Parathyroid adenoma (tissue), 2 donors: Measurements from ENCODE around the gene LEF1.

Source experiments
- H2AFZ ChIP-seq: fragments of 300-600 bp; sonication (generic); one replicate; pipeline ENCODE4 v1.7.0; 2017; ENCODE audit warnings: antibody characterized with exemption, mild to moderate bottlenecking
- H3K27ac ChIP-seq: fragments of 300-600 bp; sonication (generic); one replicate; pipeline ENCODE4 v1.7.0; 2017
- H3K27me3 ChIP-seq: fragments of 300-600 bp; sonication (generic); one replicate; pipeline ENCODE4 v1.7.0; 2017; ENCODE audit warnings: low read length; ENCODE audit not compliant: control insufficient read depth, insufficient read depth
- H3K36me3 ChIP-seq: fragments of 300-600 bp; sonication (generic); one replicate; pipeline ENCODE4 v1.7.0; 2017; ENCODE audit warnings: low read length; ENCODE audit not compliant: control insufficient read depth, insufficient read depth
- H3K4me1 ChIP-seq: fragments of 300-600 bp; sonication (generic); one replicate; pipeline ENCODE4 v1.7.0; 2017; ENCODE audit warnings: control low read depth
- H3K4me2 ChIP-seq: fragments of 300-600 bp; sonication (generic); one replicate; pipeline ENCODE4 v1.7.0; 2017; ENCODE audit warnings: low read length
- H3K4me3 ChIP-seq: fragments of 300-600 bp; sonication (generic); one replicate; pipeline ENCODE4 v1.7.0; 2017; ENCODE audit warnings: low read depth, low read length
- H3K79me2 ChIP-seq: fragments of 300-600 bp; sonication (generic); one replicate; pipeline ENCODE4 v1.7.0; 2017; ENCODE audit warnings: control low read depth
- H3K9ac ChIP-seq: fragments of 300-600 bp; sonication (generic); one replicate; pipeline ENCODE4 v1.7.0; 2017; ENCODE audit warnings: mild to moderate bottlenecking
- H3K9me3 ChIP-seq: fragments of 300-600 bp; sonication (generic); one replicate; pipeline ENCODE4 v1.7.0; 2017; ENCODE audit warnings: low read length; ENCODE audit not compliant: control insufficient read depth
- CTCF ChIP-seq: fragments of 300-600 bp; sonication (generic); IDR thresholded peaks from one replicate; pipeline ENCODE4 v1.7.0; 2017; ENCODE audit warnings: antibody characterized with exemption, mild to moderate bottlenecking
- donor health status: primary hyperparathyroidism.

Gene LEF1

GRCh38 chr4:108080747-108081146 lies 88.0 kb downstream of the LEF1 start:
- no peak overlapping the region for H3K4me3 ChIP-seq
- H3K9ac ChIP-seq: no peak overlapping the region
- no peaks in the 10 kb centered on the region for H3K9me3 ChIP-seq
- no peak overlapping the region for H3K4me2 ChIP-seq
- H3K27ac ChIP-seq: no peak overlapping the region
- H3K27me3 ChIP-seq: no peaks in the 10 kb centered on the region
- no peaks in the 10 kb centered on the region for H3K79me2 ChIP-seq
- H3K36me3 ChIP-seq: no peaks in the 10 kb centered on the region
- no peaks in the 10 kb centered on the region for H3K4me1 ChIP-seq
- TF ChIP-seq CTCF: no peak
- H2AFZ ChIP-seq: no peak overlapping the region

DNA sequence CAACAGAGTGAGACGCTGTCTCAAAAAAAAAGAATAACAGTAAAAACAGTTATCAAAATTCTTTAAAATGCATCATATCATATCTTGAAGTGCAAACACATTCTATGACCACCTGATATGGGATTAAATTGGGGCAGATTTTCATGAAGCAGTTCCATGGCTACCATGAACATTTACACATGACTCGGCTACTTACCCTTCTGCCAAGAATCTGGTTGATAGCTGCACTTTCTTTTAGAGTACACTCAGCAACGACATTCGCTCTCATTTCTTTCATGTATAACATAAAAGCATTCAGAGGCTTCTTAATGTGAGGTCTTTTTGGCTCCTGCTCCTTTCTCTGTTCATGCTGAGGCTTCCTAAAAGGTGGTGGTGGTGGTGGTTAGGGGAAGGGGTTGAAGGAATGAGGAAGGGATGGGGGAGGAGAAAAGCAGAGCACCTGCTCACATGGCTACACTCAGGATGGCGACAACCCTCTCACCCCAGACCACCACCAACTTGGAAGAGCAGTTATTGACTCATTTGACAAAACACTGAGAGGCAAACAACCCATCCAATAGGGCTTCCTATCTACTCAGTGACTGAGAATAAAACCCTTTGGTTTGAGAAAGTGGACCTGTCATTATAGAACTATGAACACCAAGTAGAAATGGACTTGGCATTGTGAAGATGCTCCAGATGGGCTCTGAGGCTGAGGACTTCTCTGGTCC lies 90.6 kb downstream of the LEF1 start:
- Histone ChIP-seq H3K4me3 (no peak overlapping the region), H3K36me3 (no peaks in the 10 kb centered on the region), H2AFZ (no peak overlapping the region), H3K9me3 (no peaks in the 10 kb centered on the region), H3K4me2 (no peak overlapping the region), H3K27ac (no peak overlapping the region), H3K27me3 (no peaks in the 10 kb centered on the region), H3K9ac (no peak overlapping the region), H3K4me1 (no peaks in the 10 kb centered on the region), H3K79me2 (no peaks in the 10 kb centered on the region)
- no peak for TF ChIP-seq CTCF

- no peak overlapping the region for H3K4me2 ChIP-seq
- no peak overlapping the region for H3K27ac ChIP-seq
- no peak overlapping the region for H2AFZ ChIP-seq
- no peaks in the 10 kb centered on the region for H3K27me3 ChIP-seq
- H3K79me2 ChIP-seq: no peaks in the 10 kb centered on the region
- no peak overlapping the region for H3K9ac ChIP-seq
- H3K36me3 ChIP-seq: no peaks in the 10 kb centered on the region
- TF ChIP-seq CTCF: no peak
- H3K4me1 ChIP-seq: no peaks in the 10 kb centered on the region
- H3K9me3 ChIP-seq: no peaks in the 10 kb centered on the region
- H3K4me3 ChIP-seq: no peak overlapping the region
Observed at GRCh38 chr4:108072300-108072699, 96.4 kb downstream of the LEF1 start.

- Histone ChIP-seq H3K27me3 (no peaks in the 10 kb centered on the region), H3K4me1 (no peaks in the 10 kb centered on the region), H3K9me3 (no peaks in the 10 kb centered on the region), H3K36me3 (no peaks in the 10 kb centered on the region), H2AFZ (no peak overlapping the region), H3K4me3 (no peak overlapping the region), H3K27ac (no peak overlapping the region), H3K4me2 (no peak overlapping the region), H3K9ac (no peak overlapping the region), H3K79me2 (no peaks in the 10 kb centered on the region)
- no peak for TF ChIP-seq CTCF
Observed at GRCh38 chr4:108070775-108071174, 98.0 kb downstream of the LEF1 start.

DNA sequence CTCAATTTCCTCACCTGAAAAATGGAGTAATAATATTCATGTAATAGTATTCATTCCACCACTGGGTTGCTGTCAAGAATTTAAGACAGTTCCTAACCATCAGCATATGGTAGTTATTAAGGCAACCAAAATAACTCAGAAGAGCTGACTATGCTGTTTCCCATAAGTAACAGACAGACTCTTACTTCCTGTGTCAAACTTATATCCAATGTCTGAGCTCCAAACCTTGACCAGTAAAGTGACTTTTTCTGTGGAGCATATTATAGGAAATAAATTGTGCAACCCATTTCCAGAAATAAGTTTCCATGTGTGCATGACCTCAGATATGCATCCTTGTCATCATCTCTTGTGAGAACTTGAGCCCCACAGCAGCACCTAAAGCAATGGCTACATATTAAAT lies 100.3 kb downstream of the LEF1 start:
- Histone ChIP-seq H3K9me3 (no peaks in the 10 kb centered on the region), H3K79me2 (no peaks in the 10 kb centered on the region), H3K36me3 (no peaks in the 10 kb centered on the region), H3K4me2 (no peak overlapping the region), H2AFZ (no peak overlapping the region), H3K27ac (no peak overlapping the region), H3K4me1 (no peaks in the 10 kb centered on the region), H3K9ac (no peak overlapping the region), H3K4me3 (no peak overlapping the region), H3K27me3 (no peaks in the 10 kb centered on the region)
- TF ChIP-seq CTCF: no peak
